Esophagus (tissue), 2 donors: ENCODE measurements around the gene KCNH4. TPM values are rescaled to one million over a fixed set of nuclear protein-coding genes. Genes with fewer than 3 reads are reported as not detected.

Experiments
- H3K27ac ChIP-seq, 2 donors: one replicate each; pipeline ENCODE4 v1.5.1; 2013; ENCODE audit warnings: low read depth in 2 of 2, mild to moderate bottlenecking in 2 of 2, inconsistent platforms in 1 of 2, low read length in 1 of 2, moderate library complexity in 1 of 2
- H3K27me3 ChIP-seq, 2 donors: one replicate each; pipeline ENCODE4 v1.6.1; 2013; ENCODE audit warnings: low read length in 2 of 2, control low read depth in 1 of 2, mild to moderate bottlenecking in 1 of 2; ENCODE audit not compliant: insufficient read depth in 2 of 2, control insufficient read depth in 1 of 2
- H3K36me3 ChIP-seq, 2 donors: one replicate each; pipeline ENCODE4 v1.6.1; 2013; ENCODE audit warnings: low read length in 1 of 2; ENCODE audit not compliant: control insufficient read depth in 2 of 2, insufficient read depth in 2 of 2
- H3K4me1 ChIP-seq, 2 donors: one replicate each; pipeline ENCODE4 v1.6.1; 2013; ENCODE audit warnings: low read length in 1 of 2; ENCODE audit not compliant: control insufficient read depth in 2 of 2, insufficient read depth in 2 of 2
- H3K4me3 ChIP-seq, 2 donors: one replicate each; pipeline ENCODE4 v1.5.1; 2013; ENCODE audit warnings: low read length in 2 of 2, mild to moderate bottlenecking in 2 of 2, low read depth in 1 of 2, moderate library complexity in 1 of 2
- H3K9me3 ChIP-seq, 2 donors: one replicate each; pipeline ENCODE4 v1.6.1; 2013; ENCODE audit warnings: mild to moderate bottlenecking in 2 of 2, low read depth in 1 of 2, low read length in 1 of 2, moderate library complexity in 1 of 2; ENCODE audit not compliant: control insufficient read depth in 2 of 2, insufficient read depth in 1 of 2
- WGBS, 2 donors: extraction: QIAGEN DNeasy Blood & Tissue Kit; methylation state at CpG; one replicate each; pipeline ENCODE4 v1.1.7; 2013; 5-methylcytosine and 5-hydroxymethylcytosine counted together
- polyA plus RNA-seq, 2 donors: library from polyadenylated mRNA; stranded (reverse); fragments of 200-250 nt; gene quantifications; one replicate each; pipeline ENCODE4 v1.2.3, GENCODE V29; 2013
- donor health status: healthy with polysubstance abuse.
- donor health status: Bipolar disorder and iron deficiency.

Gene KCNH4
- polyA plus RNA-seq, 2 donors: 0.02 to 0.04 TPM

DNA sequence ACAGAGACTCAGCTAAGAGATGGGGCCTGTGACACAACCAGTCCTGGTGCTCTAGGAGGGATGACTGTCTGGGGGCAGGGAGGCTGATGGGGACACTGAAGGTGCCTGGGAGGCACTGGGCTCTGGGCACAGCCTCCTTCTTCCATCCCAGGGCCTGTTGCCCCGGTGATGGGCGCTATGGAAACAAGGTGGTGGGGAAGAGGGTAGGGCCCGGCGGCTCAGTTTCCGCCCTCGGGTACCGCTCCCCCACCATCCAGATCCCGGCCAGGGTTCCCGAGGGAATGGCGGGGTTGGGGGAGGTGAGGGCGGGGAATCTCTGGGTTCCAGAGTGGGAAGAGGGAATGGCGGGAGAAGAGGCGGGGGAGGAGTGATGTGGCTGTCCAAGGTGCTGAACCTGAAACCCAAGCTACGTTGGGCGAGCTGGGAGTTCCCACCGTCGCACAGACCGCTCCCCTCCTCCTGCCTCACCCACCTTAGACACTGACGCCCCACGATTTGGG, 981 bp downstream of the KCNH4 start:
- H3K36me3 ChIP-seq: no peaks in the 10 kb centered on the region
- 13 to 21% methylated on average over 12 to 20 of the region's 20 CpGs for WGBS, 2 donors
- H3K27me3 ChIP-seq: peaks cover 0 to 2% of the 10 kb centered on the region in 2 donors

GRCh38 chr17:42179335-42179734, 1.6 kb downstream of the KCNH4 start:
- Histone ChIP-seq H3K36me3 (no peaks in the 10 kb centered on the region), H3K27ac (no peak overlapping the region), H3K4me3 (no peak overlapping the region), H3K4me1 (peaks cover 7 to 9% of the 10 kb centered on the region in 2 donors), H3K9me3 (no peaks in the 10 kb centered on the region), H3K27me3 (peaks cover 0 to 2% of the 10 kb centered on the region in 2 donors)
- 3 to 17% methylated on average over 1 of the region's 1 CpG for WGBS, 2 donors

More for the DNA sequence above, 981 bp downstream of the KCNH4 start:
- Histone ChIP-seq H3K4me1 (peaks cover 7 to 12% of the 10 kb centered on the region in 2 donors), H3K9me3 (no peaks in the 10 kb centered on the region), H3K27ac (no peak overlapping the region), H3K4me3 (no peak overlapping the region)

DNA sequence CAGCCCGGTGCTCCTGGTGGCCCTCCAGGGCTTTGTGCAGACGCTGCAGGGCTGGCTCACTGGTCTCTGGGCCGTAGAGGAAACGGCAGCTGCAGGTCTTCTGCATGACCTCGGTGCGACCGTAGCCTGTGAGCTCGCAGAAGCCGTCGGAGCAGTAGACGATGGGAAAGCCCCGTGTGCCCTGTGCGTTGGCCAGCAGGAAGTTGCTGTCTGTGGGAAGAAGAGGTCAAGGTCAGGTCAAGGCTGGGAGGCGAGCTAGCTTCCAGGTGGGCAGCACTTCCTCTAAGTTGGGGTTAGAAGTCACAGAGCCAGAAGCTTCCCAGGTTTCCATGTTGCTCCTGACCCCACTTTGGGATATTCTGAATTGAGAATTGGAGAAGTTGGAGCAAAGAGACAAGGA, 2.1 kb downstream of the KCNH4 start:
- no peak overlapping the region for H3K27ac ChIP-seq
- H3K27me3 ChIP-seq: peaks cover 0 to 2% of the 10 kb centered on the region in 2 donors
- WGBS, 2 donors: 34 to 37% methylated on average over 14 of the region's 14 CpGs
- H3K36me3 ChIP-seq: no peaks in the 10 kb centered on the region
- no peaks in the 10 kb centered on the region for H3K9me3 ChIP-seq
- no peak overlapping the region for H3K4me3 ChIP-seq
- H3K4me1 ChIP-seq: peaks cover 7% of the 10 kb centered on the region in 2 donors

- WGBS, 2 donors: 86 to 88% methylated on average over 2 of the region's 2 CpGs
- Histone ChIP-seq H3K4me3 (no peak overlapping the region), H3K36me3 (no peaks in the 10 kb centered on the region), H3K27ac (no peak overlapping the region), H3K9me3 (no peaks in the 10 kb centered on the region), H3K27me3 (peaks cover 0 to 2% of the 10 kb centered on the region in 2 donors), H3K4me1 (peaks cover 7% of the 10 kb centered on the region in 2 donors)
These were observed 3.3 kb downstream of the KCNH4 start for GRCh38 chr17:42177684-42178083.

- no peaks in the 10 kb centered on the region for H3K9me3 ChIP-seq
- H3K4me3 ChIP-seq: no peak overlapping the region
- H3K27me3 ChIP-seq: no peaks in the 10 kb centered on the region
- H3K4me1 ChIP-seq: no peaks in the 10 kb centered on the region
- H3K36me3 ChIP-seq: no peaks in the 10 kb centered on the region
- WGBS, 2 donors: 71 to 74% methylated on average over 14 of the region's 14 CpGs
- no peak overlapping the region for H3K27ac ChIP-seq
These were observed 6.7 kb downstream of the KCNH4 start for GRCh38 chr17:42174126-42174783.

DNA sequence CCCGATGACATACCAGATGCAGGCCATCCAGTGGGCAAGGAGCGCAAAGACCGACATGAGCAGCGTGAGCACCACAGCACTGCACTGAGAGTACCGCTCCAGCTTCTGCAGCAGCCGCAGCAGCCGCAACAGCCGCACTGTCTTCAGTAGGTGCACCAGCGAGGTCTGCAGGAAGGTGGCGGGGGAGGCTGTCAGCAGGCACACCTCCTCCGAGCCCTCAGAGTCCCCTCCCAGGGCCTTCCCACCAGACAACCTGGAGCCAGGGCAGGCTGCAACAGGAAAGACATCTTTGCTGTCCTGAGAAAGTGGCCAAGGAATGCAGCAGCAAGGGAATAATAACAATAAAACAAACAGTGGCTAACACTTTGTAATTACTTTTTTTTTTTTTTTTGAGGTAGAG, 9.1 kb downstream of the KCNH4 start:
- no peaks in the 10 kb centered on the region for H3K4me1 ChIP-seq
- WGBS, 2 donors: 45 to 57% methylated on average over 11 of the region's 11 CpGs
- no peaks in the 10 kb centered on the region for H3K9me3 ChIP-seq
- H3K36me3 ChIP-seq: no peaks in the 10 kb centered on the region
- no peak overlapping the region for H3K27ac ChIP-seq
- H3K27me3 ChIP-seq: no peaks in the 10 kb centered on the region
- H3K4me3 ChIP-seq: no peak overlapping the region

GRCh38 chr17:42169351-42169750, 11.6 kb downstream of the KCNH4 start:
- H3K4me3 ChIP-seq: no peak overlapping the region
- H3K4me1 ChIP-seq: no peaks in the 10 kb centered on the region
- H3K36me3 ChIP-seq: no peaks in the 10 kb centered on the region
- H3K27me3 ChIP-seq: no peaks in the 10 kb centered on the region
- WGBS, 2 donors: 93 to 94% methylated on average over 29 of the region's 29 CpGs
- no peak overlapping the region for H3K27ac ChIP-seq
- no peaks in the 10 kb centered on the region for H3K9me3 ChIP-seq

GRCh38 chr17:42167807-42168206, 13.1 kb downstream of the KCNH4 start:
- H3K4me3 ChIP-seq: no peak overlapping the region
- WGBS, 2 donors: 90% methylated on average over 8 of the region's 8 CpGs
- H3K27ac ChIP-seq: no peak overlapping the region
- no peaks in the 10 kb centered on the region for H3K27me3 ChIP-seq
- H3K36me3 ChIP-seq: no peaks in the 10 kb centered on the region
- no peaks in the 10 kb centered on the region for H3K4me1 ChIP-seq
- no peaks in the 10 kb centered on the region for H3K9me3 ChIP-seq

DNA sequence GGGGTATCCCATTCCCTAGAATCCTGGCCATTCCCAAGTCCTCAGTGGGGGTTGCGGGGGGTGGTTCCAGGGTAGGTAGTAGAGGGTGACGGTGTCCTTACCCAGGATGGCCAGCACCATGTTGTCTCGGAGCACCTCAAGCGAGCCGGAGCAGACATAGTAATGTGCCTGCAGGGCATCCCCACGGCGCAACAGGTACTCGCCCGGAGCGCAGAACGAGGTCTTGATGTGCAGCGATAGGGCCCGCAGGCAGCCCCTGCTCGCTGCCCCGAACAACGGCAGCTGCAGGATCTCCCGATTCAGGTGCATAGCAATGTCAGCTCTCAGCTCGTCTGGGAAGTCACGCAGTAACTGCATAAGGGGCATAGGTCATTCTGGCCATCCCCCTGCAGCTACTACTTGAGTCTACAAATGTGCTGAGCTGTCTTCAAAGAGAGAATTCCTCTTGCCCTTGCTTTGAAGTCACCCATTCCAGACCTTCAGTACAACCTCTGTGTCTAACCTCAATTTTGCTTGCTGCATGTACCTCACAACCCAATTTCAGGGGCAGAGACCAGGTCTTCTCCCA, 14.7 kb downstream of the KCNH4 start:
- WGBS, 2 donors: 90% methylated on average over 19 of the region's 19 CpGs
- Histone ChIP-seq H3K4me3 (no peak overlapping the region), H3K4me1 (no peaks in the 10 kb centered on the region), H3K27ac (no peak overlapping the region), H3K9me3 (no peaks in the 10 kb centered on the region), H3K36me3 (no peaks in the 10 kb centered on the region), H3K27me3 (no peaks in the 10 kb centered on the region)

DNA sequence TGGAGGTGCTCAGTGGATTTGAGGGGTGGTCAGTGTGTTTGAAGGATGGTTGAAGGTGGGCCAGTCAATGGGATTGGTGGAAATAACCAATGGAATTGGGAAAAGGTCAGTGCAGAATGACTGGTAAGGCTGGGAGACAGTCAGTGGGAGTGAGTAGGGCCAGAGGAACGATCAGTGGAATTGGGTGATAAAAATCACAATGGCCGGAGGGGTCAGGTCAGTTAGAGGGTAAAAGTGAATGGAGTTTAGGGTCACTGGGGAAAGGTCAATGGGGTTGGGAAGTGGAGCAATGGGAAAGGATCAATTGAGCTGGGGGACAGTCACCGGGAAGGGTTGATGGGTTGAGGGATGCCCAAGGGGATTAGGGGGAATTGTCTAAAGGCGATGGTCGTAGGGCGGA, 15.2 kb downstream of the KCNH4 start:
- no peaks in the 10 kb centered on the region for H3K27me3 ChIP-seq
- no peak overlapping the region for H3K4me3 ChIP-seq
- no peaks in the 10 kb centered on the region for H3K9me3 ChIP-seq
- 89 to 96% methylated on average over 6 of the region's 6 CpGs for WGBS, 2 donors
- H3K4me1 ChIP-seq: no peaks in the 10 kb centered on the region
- no peak overlapping the region for H3K27ac ChIP-seq
- no peaks in the 10 kb centered on the region for H3K36me3 ChIP-seq
